HepG2 (cell line): ENCODE data around the gene SUN5. TPM values are rescaled to one million over a fixed set of nuclear protein-coding genes. Genes with fewer than 3 reads are reported as not detected.

Experiments used
- ATAC-seq: fragments of 200-7000 bp; cut with Tn5 transposase; 3 replicates; pipeline ENCODE4 v1.9.1; 2020; ENCODE audit warnings: mild to moderate bottlenecking, moderate library complexity
- BruUV-seq: library from RNA; stranded (reverse); fragments of 400-500 nt; replicated peaks from 2 replicates; lab custom pipeline; 2021; lab: Mats Ljungman, UMichigan
- CTCF ChIA-PET: fragments of 300-600 bp; formaldehyde crosslinking; extraction: SDS; loops from one replicate; lab custom pipeline; 2021; ENCODE audit warnings: low total read pairs, inconsistent platforms, low intra/inter-chr PET ratio; lab: Yijun Ruan, JAX
- POLR2A ChIA-PET: fragments of 350-600 bp; sonication (Branson Sonifier 250); formaldehyde crosslinking; loops from one replicate; lab custom pipeline; 2020; ENCODE audit warnings: antibody characterized with exemption, inconsistent platforms; lab: Yijun Ruan, JAX
- DNase-seq: peaks from one replicate; pipeline ENCODE4 v3.0.0-alpha.2; 2015; ENCODE audit warnings: low spot score
- FAIRE-seq: peaks from 3 replicates; lab custom pipeline; 2011; peaks lifted over from hg19 to GRCh38; lab: Jason Lieb, UNC
- H2AFZ ChIP-seq: one replicate; pipeline ENCODE4 v1.6.1; 2011; ENCODE audit warnings: low read length, inconsistent platforms
- H3K27ac ChIP-seq: fragments of 300-600 bp; 3 replicates; pipeline ENCODE4 v1.8.0; 2011; ENCODE audit warnings: mixed run types, mild to moderate bottlenecking, mixed read lengths, low read length, inconsistent platforms; ENCODE audit not compliant: insufficient read depth; ENCODE audit errors: extremely low read length
- H3K27me3 ChIP-seq, 2 experiments: fragments of 200-600 bp in 1 of 2; 2 replicates in 1 of 2; 3 replicates in 1 of 2; pipeline versions ENCODE4 v1.6.0 to v1.8.0; 2011; ENCODE audit warnings: low read length in 2 of 2, mild to moderate bottlenecking in 2 of 2, moderate library complexity in 2 of 2, inconsistent platforms in 1 of 2; ENCODE audit not compliant: insufficient read depth in 2 of 2, control insufficient read depth in 1 of 2
- H3K36me3 ChIP-seq, 2 experiments: fragments of 200-600 bp in 1 of 2; replicated peaks in 1 of 2; 2 replicates in 1 of 2; 3 replicates in 1 of 2; pipeline versions ENCODE4 v1.5.1 to v1.8.0; 2011; ENCODE audit warnings: low read length in 2 of 2, inconsistent platforms in 1 of 2; ENCODE audit not compliant: insufficient read depth in 2 of 2, control insufficient read depth in 1 of 2
- H3K4me1 ChIP-seq: 2 replicates; pipeline ENCODE4 v1.5.1; 2012; ENCODE audit warnings: low read length, inconsistent platforms; ENCODE audit not compliant: insufficient read depth
- H3K4me2 ChIP-seq: 2 replicates; pipeline ENCODE4 v1.6.0; 2011; ENCODE audit warnings: low read depth, low read length, inconsistent platforms
- H3K4me3 ChIP-seq, 3 experiments: fragments of 200-600 bp in 1 of 3; sonication (generic), shearing (Covaris generic) in 1 of 3; replicated peaks in 1 of 3; 2 replicates each; pipeline ENCODE4 v1.5.1; 2011 to 2016; ENCODE audit warnings: low read length in 3 of 3, inconsistent platforms in 2 of 3, low read depth in 2 of 3, mild to moderate bottlenecking in 2 of 3, control low read depth in 1 of 3, mixed read lengths in 1 of 3; ENCODE audit not compliant: insufficient read depth in 1 of 3
- H3K79me2 ChIP-seq: one replicate; pipeline ENCODE4 v1.6.1; 2011; ENCODE audit warnings: low read length, inconsistent platforms; ENCODE audit not compliant: insufficient read depth
- H3K9ac ChIP-seq: 2 replicates; pipeline ENCODE4 v1.6.0; 2011; ENCODE audit warnings: mild to moderate bottlenecking, low read depth, low read length, inconsistent platforms; ENCODE audit not compliant: insufficient read depth
- H3K9me3 ChIP-seq: 2 replicates; pipeline ENCODE4 v1.5.1; 2012; ENCODE audit warnings: mild to moderate bottlenecking, low read length
- H4K20me1 ChIP-seq: 2 replicates; pipeline ENCODE4 v1.6.0; 2011; ENCODE audit warnings: inconsistent platforms, mild to moderate bottlenecking, low read length, moderate library complexity; ENCODE audit not compliant: insufficient read depth
- ZBTB25 ChIP-seq: IDR thresholded peaks from 2 replicates; pipeline ENCODE4 v1.6.1; 2018; ENCODE audit warnings: missing genetic modification reagents
- ZBTB46 ChIP-seq: sonication (generic); formaldehyde crosslinking; IDR thresholded peaks from 2 replicates; pipeline ENCODE4 v1.4.0; 2020; ENCODE audit warnings: mild to moderate bottlenecking, missing genetic modification reagents, borderline replicate concordance
- ZNF143 ChIP-seq: sonication (generic); formaldehyde crosslinking; IDR thresholded peaks from 2 replicates; pipeline ENCODE4 v1.4.0; 2020; ENCODE audit warnings: missing genetic modification reagents
- ZNF572 ChIP-seq: sonication (generic); formaldehyde crosslinking; IDR thresholded peaks from 2 replicates; pipeline ENCODE4 v1.5.1; 2020; ENCODE audit warnings: mild to moderate bottlenecking, missing genetic modification reagents
- ZNF878 ChIP-seq: sonication (generic); formaldehyde crosslinking; IDR thresholded peaks from 2 replicates; pipeline ENCODE4 v1.8.1; 2023; ENCODE audit warnings: mild to moderate bottlenecking, missing genetic modification reagents, moderate library complexity
- WGBS: methylation state at CpG from one replicate; pipeline ENCODE4 v1.1.6; 2017; ENCODE audit warnings: low lambda C conversion rate; 5-methylcytosine and 5-hydroxymethylcytosine counted together
- in situ Hi-C: cut with HindIII; loops from 2 replicates; pipeline ENCODE4 v1.10.0; 2017; ENCODE audit warnings: low pct_unique_long_range_greater_than_20kb; ENCODE audit not compliant: extremely low pct_ligation_motif_present
- intact Hi-C: fragments of 100-400 bp; cut with micrococcal nuclease; formaldehyde crosslinking; loops from one replicate; pipeline ENCODE4 v1.10.0; 2022; ENCODE audit not compliant: unreplicated experiment
- polyA plus RNA-seq, 8 experiments: library from polyadenylated mRNA; depleted of rRNA in 3 of 8; stranded (reverse) in 7 of 8; unstranded in 1 of 8; fragments of >200 nt; fragmentation: Illumina TruSeq in 4 of 8; extraction: Trizol in 4 of 8; gene quantifications; 2 replicates each; pipeline versions ENCODE4 v1.2.1 to v1.2.3, GENCODE V29; 2011 to 2016; ENCODE audit warnings: low read depth in 4 of 8, missing spikeins in 1 of 8, mixed read lengths in 1 of 8; ENCODE audit not compliant: insufficient read depth in 1 of 8
- total RNA-seq, 5 experiments: library from RNA; depleted of rRNA; stranded (reverse); fragments of >200 nt; fragmentation: Illumina TruSeq; extraction: Trizol; gene quantifications; 2 replicates each; pipeline ENCODE4 v1.2.3, GENCODE V29; 2016; ENCODE audit warnings: low read depth in 1 of 5

Gene SUN5
- total and polyA plus RNA-seq, 2 of the 13 experiments (the other 11 are each of a cell fraction or from before 2014, with no cell fraction given), result not detected

DNA sequence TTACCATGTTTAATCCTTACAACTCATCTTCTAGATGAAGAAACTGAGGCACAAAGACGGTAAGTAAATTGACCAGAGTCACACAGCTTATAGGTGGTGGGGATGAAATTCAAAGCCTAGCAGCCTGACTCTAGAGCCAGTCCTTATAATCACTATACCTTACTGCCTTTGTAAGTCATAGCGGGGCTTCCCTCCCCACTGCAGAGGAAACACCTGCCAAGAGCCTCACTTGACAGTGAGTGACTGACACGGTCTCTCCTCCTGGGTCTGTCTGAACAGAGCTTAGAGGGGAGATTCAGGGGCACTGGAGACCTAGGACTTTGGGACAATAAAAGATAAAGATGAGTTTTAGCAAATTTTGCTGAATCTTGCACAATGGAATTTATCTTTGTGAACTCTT is 12.8 kb downstream of the SUN5 start:
- Histone ChIP-seq H3K27ac (no peak overlapping the region), H3K9ac (no peak overlapping the region), H3K36me3 (no peaks in the 10 kb centered on the region), H2AFZ (no peak overlapping the region), H3K4me3 (no peak overlapping the region), H3K79me2 (no peaks in the 10 kb centered on the region), H3K27me3 (peaks cover 0 to 33% of the 10 kb centered on the region in 2 experiments; a peak in 4 of 5 replicates), H3K9me3 (peaks cover 13% of the 10 kb centered on the region), H3K4me1 (no peaks in the 10 kb centered on the region), H3K4me2 (no peak overlapping the region), H4K20me1 (no peaks in the 10 kb centered on the region)
- no peak for FAIRE-seq
- DNase-seq, result no peak
- WGBS, result 16% methylated on average over 3 of the region's 3 CpGs
- BruUV-seq, result no TSS peak
- TF ChIP-seq ZNF572 (no peak), ZNF878 (CRISPR knock-in tag) (no peak)
- no peak for ATAC-seq
- intact Hi-C loops (no loop called here), in situ Hi-C loops (no loop called here)
- POLR2A ChIA-PET, result no interaction called here
- CTCF ChIA-PET, result no interaction called here

- no peak for TF ChIP-seq ZNF143 (CRISPR knock-in tag)
- no peak for TF ChIP-seq ZBTB46 (CRISPR knock-in tag)
- TF ChIP-seq ZBTB25 (CRISPR knock-in tag), result no peak
- H3K9ac ChIP-seq, result no peak overlapping the region
- BruUV-seq, result no TSS peak
- no peak overlapping the region for H3K4me3 ChIP-seq
- CTCF ChIA-PET, result no interaction called here
- no peaks in the 10 kb centered on the region for H3K36me3 ChIP-seq
- no peak for DNase-seq
- peaks cover 0 to 43% of the 10 kb centered on the region in 2 experiments; a peak in 4 of 5 replicates for H3K27me3 ChIP-seq
- POLR2A ChIA-PET, result no interaction called here
- no peak overlapping the region for H3K27ac ChIP-seq
- no peaks in the 10 kb centered on the region for H3K79me2 ChIP-seq
- intact Hi-C loops, result no loop called here
- in situ Hi-C loops, result no loop called here
- FAIRE-seq, result no peak
- WGBS, result 39% methylated on average over 3 of the region's 3 CpGs
- H3K4me2 ChIP-seq, result no peak overlapping the region
- no peaks in the 10 kb centered on the region for H3K4me1 ChIP-seq
- H2AFZ ChIP-seq, result no peak overlapping the region
- peaks cover 8% of the 10 kb centered on the region for H3K9me3 ChIP-seq
- no peaks in the 10 kb centered on the region for H4K20me1 ChIP-seq
- no peak for ATAC-seq
These were observed 13.8 kb downstream of the SUN5 start for GRCh38 chr20:32990426-32990825.
